ENCODE results near the gene TBC1D8.
"Not testable (repeated sequence)": the region's sequence is repeated elsewhere in the genome, so short reads cannot be mapped to it uniquely, and the experiment has no call there.

Gene TBC1D8

GRCh38 chr2:101151146-101151858 lies at the start of gene TBC1D8:
TSS of gene TBC1D8 (minus strand) at chr2:101151382. CDS start at chr2:101151253, 129 bp downstream.
- peak; percentile 44 for DNase-seq (ENCODE audit: low spot score)

- no peak for DNase-seq (ENCODE audit: low spot score)
Observed at GRCh38 chr2:101200676-101201075, 49.5 kb upstream of the TBC1D8 start.

GRCh38 chr2:101199251-101199791 lies 48.1 kb upstream of the TBC1D8 start:
- no peak for DNase-seq (ENCODE audit: low spot score)

GRCh38 chr2:101197814-101198213 lies 46.6 kb upstream of the TBC1D8 start:
- no peak for DNase-seq (ENCODE audit: low spot score)

- DNase-seq (ENCODE audit: low spot score): no peak
Observed at GRCh38 chr2:101197215-101197745, 46.1 kb upstream of the TBC1D8 start.

GRCh38 chr2:101195871-101196661 lies 44.9 kb upstream of the TBC1D8 start:
- no peak for DNase-seq (ENCODE audit: low spot score)

- DNase-seq (ENCODE audit: low spot score): no peak
Observed at GRCh38 chr2:101193033-101193626, 41.9 kb upstream of the TBC1D8 start.

GRCh38 chr2:101190747-101191516 lies 39.8 kb upstream of the TBC1D8 start:
- no peak for DNase-seq (ENCODE audit: low spot score)

GRCh38 chr2:101188683-101189405 lies 37.7 kb upstream of the TBC1D8 start:
- peak; percentile 38 for DNase-seq (ENCODE audit: low spot score)

GRCh38 chr2:101187131-101187530 lies 35.9 kb upstream of the TBC1D8 start:
- DNase-seq (ENCODE audit: low spot score): no peak

GRCh38 chr2:101185656-101186055 lies 34.5 kb upstream of the TBC1D8 start:
- no peak for DNase-seq (ENCODE audit: low spot score)

- DNase-seq (ENCODE audit: low spot score): no peak
Observed at GRCh38 chr2:101185085-101185484, 33.9 kb upstream of the TBC1D8 start.

GRCh38 chr2:101179982-101180381 lies 28.8 kb upstream of the TBC1D8 start:
- DNase-seq (ENCODE audit: low spot score): no peak

- DNase-seq (ENCODE audit: low spot score): no peak
Observed at GRCh38 chr2:101176803-101177202, 25.6 kb upstream of the TBC1D8 start.

GRCh38 chr2:101175991-101176390 lies 24.8 kb upstream of the TBC1D8 start:
- no peak for DNase-seq (ENCODE audit: low spot score)

GRCh38 chr2:101173707-101174295 lies 22.6 kb upstream of the TBC1D8 start:
- DNase-seq (ENCODE audit: low spot score): no peak

- DNase-seq (ENCODE audit: low spot score): not testable (repeated sequence)
Observed at GRCh38 chr2:101169822-101170221, 18.6 kb upstream of the TBC1D8 start.

- DNase-seq (ENCODE audit: low spot score): no peak
Observed at GRCh38 chr2:101168706-101169105, 17.5 kb upstream of the TBC1D8 start.

GRCh38 chr2:101167532-101167931 lies 16.4 kb upstream of the TBC1D8 start:
- DNase-seq (ENCODE audit: low spot score): not testable (repeated sequence)

GRCh38 chr2:101164021-101164420 lies 12.8 kb upstream of the TBC1D8 start:
- DNase-seq (ENCODE audit: low spot score): no peak

Data from cerebellar cortex (tissue), 1 donor.